ENCODE measurements around the gene YIPF2.

- no peak for TF ChIP-seq CTCF (IDR thresholded peaks at IDR 0.05)
- no peak for TF ChIP-seq ZFX (IDR thresholded peaks at IDR 0.05; ENCODE audit: borderline replicate concordance)
Measured at GRCh38 chr19:10921199-10921909, 7.1 kb downstream of the YIPF2 start.

Data from 22Rv1 (cell line).